GM19452 (cell line): Measurements from ENCODE around the gene RPL27A.

ENCODE experiments used
- ATAC-seq: cut with Tn5 transposase; IDR thresholded peaks from one replicate; pipeline ENCODE4 v1.9.1; 2021; ENCODE audit not compliant: unreplicated experiment

Gene RPL27A

DNA sequence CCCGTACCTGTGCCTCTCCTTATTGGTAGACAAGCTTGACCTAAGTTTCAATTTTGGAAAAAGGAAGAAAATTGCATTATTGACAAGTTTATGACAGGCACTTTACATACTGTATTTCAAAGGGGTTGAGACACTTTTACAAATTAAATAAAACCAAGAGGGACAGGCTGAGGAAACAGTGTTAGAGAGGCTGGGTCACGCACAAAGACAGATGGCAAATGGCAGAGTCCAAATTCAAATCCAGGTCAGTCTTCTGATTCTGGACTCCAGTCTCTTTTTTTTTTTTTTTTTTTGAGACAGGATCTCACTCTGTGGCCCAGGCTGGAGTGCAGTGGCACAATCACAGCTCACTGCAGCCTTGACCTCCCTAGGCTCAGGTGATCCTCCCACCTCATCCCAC is 10.2 kb upstream of the RPL27A start:
- ATAC-seq: no peak

GRCh38 chr11:8674859-8675258 is 7.7 kb upstream of the RPL27A start:
- no peak for ATAC-seq

- ATAC-seq: no peak
These were observed 6.1 kb upstream of the RPL27A start for GRCh38 chr11:8676458-8676857.

DNA sequence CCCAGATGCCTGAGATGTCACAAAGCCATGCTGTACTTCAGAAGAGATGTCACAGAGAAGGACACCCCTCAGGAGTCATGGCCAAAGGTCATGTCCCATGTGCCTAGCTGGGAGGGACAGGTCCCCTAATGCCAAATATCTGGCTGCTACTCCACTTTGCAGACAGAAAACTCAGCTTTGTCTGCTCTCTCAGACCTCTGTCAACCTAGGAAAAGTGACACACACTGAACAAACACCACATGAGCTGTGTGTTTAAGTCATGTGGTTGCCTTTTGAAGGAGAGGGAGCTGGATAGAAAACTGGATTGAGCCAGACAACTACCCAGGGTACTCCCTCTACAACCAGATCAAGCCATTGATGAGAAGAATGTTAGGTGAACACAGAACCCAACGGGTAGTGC is 3.6 kb upstream of the RPL27A start:
- no peak for ATAC-seq

- ATAC-seq: no peak
These were observed 722 bp upstream of the RPL27A start for GRCh38 chr11:8681837-8682302.

DNA sequence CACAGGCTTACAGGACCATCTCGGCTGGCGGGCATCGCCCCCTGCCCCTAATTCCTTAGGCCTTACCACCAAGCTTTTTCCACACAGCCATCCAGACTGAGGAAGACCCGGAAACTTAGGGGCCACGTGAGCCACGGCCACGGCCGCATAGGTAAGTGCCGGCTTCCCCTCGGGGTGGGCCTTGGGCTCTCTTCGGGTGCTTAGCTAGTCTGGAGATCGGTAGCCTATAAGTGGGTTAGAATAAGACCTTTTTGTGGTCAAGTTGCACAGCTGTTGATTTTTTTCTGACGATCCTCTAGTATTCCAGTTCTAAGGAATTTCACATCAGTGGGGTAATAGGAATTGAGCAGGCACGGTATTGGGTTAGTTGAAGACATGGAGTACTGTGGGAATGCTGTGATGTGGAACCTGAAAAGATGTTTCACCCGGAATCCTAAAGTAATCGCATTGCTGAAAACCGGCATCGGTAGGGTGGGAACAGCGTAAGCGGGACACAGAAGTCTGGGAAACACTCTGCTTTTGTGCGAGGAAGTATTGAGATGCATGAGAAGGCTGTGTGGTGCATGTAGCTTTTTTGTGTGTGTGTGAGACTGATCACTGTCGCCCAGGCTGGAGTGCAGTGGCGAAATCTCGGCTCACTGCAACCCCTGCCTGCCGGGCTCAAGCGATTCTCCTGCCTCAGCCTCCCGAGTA is 669 bp downstream of the RPL27A start:
- no peak for ATAC-seq

GRCh38 chr11:8684600-8685290 is 2.2 kb downstream of the RPL27A start:
- ATAC-seq: no peak

DNA sequence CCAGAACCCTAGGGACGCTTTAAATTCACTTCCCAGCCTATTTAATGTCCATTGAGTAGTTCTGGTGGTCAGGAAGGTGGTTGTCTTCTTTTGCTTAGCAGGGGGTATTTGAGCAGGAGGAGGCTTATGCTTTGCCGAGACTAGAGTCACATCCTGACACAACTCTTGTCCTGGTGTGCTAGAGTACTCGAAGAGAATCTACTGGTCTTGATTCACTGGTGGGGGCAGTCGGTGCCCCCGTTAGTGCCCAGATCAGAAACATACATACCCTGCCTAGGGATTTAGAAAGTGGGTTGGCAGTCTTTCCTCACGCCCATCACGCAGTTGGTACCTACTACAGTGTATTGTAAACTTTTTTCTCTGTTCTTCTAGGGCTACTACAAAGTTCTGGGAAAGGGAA is 2.7 kb downstream of the RPL27A start:
- ATAC-seq: no peak

DNA sequence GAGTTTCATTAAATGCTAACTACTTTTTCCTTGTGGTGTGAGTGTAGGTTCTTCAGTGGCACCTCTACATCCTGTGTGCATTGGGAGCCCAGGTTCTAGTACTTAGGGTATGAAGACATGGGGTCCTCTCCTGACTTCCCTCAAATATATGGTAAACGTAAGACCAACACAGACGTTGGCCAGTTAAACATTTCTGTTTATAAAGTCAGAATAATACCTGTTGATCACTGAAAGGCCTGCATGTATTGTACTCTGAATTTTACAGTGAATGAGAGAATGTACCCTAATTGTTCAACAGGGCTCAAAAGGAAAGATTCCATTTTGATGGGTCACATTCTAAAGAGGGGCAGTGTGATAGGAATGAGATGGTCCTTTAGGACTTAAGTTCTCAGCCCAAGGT is 3.2 kb downstream of the RPL27A start:
- ATAC-seq: no peak

DNA sequence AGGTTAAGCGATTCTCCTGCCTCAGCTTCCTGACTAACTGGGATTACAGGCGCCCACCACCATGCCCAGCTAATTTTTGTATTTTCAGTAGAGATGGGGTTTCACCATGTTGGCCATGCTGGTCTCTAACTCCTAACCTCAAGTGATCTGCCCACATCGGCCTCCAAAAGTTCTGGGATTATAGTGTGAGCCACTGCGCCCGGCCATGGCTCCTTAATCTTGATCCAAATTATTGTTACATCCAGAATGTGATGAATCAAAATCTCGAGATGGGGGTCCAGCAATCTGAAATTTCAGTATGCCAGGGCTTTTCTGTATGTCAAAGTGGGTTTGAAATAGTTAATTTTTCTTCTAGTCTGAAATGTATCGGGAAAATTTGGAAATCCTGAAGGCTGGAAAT is 3.7 kb downstream of the RPL27A start:
- no peak for ATAC-seq

- peak; percentile 95 for ATAC-seq
These were observed 6.1 kb downstream of the RPL27A start for GRCh38 chr11:8688414-8689362.

DNA sequence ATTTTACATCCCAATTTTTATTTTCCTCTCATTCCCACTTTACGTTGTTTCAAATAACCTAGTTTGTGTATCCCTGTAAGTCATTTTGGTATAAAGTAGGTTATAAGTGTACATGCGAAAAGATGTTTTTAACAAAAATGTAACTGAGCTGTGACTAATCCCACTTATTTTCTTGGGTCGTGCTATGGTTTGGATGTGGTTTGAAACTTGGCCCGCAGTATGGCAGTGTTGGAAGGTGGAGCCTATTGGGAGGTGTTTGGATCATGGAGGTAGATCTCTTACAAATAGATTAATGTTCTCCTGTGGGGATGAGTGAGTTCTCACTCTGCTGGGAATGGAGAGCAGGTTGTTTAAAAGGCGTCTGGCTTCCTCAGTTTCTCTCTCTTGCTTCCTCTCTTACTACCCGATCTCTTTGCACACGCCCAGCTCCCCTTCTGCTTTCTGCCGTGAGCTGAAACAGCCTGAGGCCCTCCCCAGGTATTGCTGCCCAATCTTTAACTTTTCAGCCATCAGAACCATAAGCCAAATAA is 7.2 kb downstream of the RPL27A start:
- no peak for ATAC-seq

GRCh38 chr11:8690374-8691342 is 8.1 kb downstream of the RPL27A start:
- ATAC-seq: no peak

GRCh38 chr11:8691601-8692000 is 9.0 kb downstream of the RPL27A start:
- ATAC-seq: no peak

- ATAC-seq: no peak
These were observed 9.8 kb downstream of the RPL27A start for GRCh38 chr11:8692417-8692816.

DNA sequence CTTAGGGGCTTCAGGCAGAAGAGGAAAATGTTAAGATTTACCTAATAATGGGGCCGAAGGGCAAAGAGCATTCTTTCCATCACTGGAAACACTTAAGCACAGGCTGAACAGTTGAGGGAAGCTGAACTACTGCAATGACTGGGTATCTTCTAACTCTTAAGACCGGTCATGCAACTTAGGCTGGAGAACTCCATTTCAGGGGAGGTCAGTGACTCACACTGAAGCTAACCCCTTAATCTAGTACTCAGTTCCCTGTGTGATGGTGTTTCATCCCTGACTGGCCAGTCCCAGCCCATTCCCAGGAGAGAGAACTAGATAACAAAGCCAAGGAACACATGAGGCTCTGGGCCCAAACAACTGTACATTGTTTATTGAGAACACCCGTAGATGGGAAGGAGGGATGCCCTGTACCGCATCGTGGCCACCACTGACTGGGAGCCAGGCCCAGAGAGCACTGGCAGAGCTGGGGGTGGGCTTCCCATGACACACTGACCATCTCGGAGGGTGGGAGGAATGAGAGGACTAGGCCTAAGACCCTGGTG is 10.5 kb downstream of the RPL27A start:
- ATAC-seq: no peak

DNA sequence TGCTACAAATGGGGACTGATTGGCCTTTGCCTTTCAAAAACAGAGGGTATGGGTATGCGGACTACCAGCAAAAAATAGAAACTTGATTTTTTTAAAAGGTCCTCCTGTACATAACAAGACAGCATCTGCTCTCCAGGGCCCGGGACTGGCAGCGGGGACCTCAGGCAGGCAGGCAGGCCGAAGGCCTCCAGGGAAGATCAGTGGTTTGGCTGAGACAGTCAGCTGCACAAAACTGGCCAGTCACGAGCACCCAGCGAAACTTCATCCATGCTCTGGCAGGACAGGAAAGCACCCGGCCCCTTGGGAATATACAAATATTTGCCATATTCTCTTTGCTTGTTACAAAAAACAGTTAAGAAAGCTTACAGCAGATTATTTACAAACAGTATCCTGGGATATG is 11.0 kb downstream of the RPL27A start:
- ATAC-seq: no peak

DNA sequence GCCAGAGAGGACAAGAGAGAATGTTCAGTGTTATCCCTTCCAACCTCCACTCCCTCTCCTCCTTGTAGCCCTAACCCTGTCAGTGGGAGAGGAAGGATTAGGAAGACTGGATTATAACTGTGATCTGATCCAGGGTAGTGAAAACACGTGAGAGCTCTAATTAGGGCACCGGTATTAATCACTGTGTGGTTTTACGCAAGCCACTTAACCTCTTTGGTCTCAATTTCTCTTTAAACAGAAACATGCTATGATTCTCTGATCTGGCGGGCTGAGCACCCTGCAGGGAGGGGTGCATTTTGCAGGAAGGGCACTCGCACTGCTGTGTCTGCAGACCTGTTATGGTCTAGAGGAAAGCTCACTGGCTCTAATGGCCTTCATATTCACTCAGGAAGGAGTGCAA is 11.5 kb downstream of the RPL27A start:
- ATAC-seq: no peak

DNA sequence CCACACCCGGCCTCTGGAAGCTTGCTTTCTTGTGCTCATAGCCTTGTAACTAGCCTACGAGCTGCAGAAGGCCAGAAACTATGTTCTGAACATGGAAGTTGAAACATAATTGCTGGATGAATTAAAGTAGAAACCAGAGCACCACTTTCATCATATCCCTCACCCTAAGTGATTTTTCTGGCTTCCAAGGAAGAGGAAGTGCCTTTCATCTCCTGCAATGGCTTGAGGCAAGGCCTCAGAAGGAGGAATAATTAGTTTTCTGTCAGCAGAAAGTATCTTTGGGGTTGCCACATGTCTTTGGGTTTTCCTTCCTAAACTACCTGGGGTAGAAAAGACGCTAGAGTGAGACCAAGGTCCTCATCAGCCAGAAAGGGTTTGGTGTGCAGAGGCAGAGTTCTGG is 14.5 kb downstream of the RPL27A start:
- ATAC-seq: no peak

DNA sequence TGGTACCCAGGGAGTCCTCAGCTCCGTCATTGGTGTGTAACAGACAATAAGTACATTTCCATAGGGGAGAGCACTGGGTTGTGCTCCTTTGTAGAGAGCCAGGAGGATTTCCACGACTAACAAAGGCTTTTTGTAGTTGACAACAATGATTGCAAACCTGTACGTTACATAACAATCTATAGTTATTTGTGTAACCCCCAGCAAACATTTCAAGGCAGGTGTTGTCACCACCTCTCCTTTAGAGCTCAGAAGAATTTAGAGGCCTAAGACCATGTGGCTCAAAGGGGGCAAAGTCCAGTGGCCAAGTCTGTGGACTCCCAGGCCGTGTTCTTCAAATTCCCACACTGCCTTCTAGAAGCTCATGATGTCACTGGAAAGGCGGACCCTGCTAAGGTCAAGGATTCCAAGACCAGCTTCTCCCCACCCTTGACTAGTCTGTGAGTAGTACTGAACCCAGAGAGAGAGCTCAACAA is 15.8 kb downstream of the RPL27A start:
- no peak for ATAC-seq
